Fibroblast of lung (primary cell): Measurements from ENCODE around the gene SMC3.

ENCODE experiments used
- EZH2 ChIP-seq: IDR thresholded peaks from 2 replicates; pipeline ENCODE4 v1.5.1; 2012; ENCODE audit warnings: low read length, control low read depth, mild to moderate bottlenecking; ENCODE audit errors: missing control alignments
- TF ChIP-seq, protein P1 (sequence below), 2 donors: IDR thresholded peaks in 1 of 2; conservative IDR thresholded peaks in 1 of 2; 1 replicate in 1 of 2; 2 replicates in 1 of 2; pipeline ENCODE4 v1.5.1; 2011 to 2012; ENCODE audit warnings: low read length in 2 of 2, control low read depth in 1 of 2, inconsistent platforms in 1 of 2, low read depth in 1 of 2, mild to moderate bottlenecking in 1 of 2

DNA sequence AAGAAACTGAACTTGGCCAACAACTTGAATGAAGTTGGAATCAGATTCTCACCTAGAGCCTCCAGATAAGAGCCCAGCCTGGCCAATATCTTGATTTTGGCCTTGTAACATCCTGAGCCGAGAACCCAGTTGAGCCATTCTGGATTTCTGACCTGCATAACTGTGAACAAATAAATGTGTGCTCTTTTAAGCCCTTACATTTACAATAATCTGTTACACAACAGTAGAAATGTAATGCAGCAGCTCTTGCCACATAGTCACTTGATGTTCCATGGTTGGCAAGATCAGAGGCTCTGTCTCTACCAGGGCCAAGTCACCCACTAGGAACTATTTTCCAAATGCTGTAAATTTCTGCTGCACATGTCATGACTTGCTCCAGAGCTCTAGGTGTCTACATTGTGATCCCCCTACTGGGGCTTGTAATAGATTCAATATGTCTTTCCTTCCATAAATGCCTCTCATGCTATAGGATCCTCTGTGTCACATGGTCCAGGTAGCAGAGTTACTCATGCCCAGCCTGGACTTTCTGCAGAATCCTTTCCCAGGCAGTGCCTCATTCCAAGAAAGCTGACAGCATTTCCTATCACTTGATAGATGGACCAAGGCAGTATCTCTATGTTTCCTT is 65.2 kb downstream of the SMC3 start:
- TF ChIP-seq, protein P1, sequence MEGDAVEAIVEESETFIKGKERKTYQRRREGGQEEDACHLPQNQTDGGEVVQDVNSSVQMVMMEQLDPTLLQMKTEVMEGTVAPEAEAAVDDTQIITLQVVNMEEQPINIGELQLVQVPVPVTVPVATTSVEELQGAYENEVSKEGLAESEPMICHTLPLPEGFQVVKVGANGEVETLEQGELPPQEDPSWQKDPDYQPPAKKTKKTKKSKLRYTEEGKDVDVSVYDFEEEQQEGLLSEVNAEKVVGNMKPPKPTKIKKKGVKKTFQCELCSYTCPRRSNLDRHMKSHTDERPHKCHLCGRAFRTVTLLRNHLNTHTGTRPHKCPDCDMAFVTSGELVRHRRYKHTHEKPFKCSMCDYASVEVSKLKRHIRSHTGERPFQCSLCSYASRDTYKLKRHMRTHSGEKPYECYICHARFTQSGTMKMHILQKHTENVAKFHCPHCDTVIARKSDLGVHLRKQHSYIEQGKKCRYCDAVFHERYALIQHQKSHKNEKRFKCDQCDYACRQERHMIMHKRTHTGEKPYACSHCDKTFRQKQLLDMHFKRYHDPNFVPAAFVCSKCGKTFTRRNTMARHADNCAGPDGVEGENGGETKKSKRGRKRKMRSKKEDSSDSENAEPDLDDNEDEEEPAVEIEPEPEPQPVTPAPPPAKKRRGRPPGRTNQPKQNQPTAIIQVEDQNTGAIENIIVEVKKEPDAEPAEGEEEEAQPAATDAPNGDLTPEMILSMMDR (conservative IDR thresholded peaks at IDR 0.05 in 1 of 2, IDR thresholded peaks at IDR 0.05 in 1 of 2; ENCODE audit: low read depth in 1 of 2, low read length in 2 of 2) = no peak
- TF ChIP-seq EZH2 = no peak
